Stimulated activated CD8-positive, alpha-beta memory T cell treated with anti-CD3 and anti-CD28 coated beads, Interleukin-12 subunit alpha, Interleukin-12 subunit beta, amount 100 ng/mL, for 1 hour (primary cell): ENCODE data around the gene PLCXD1.
"Not testable (repeated sequence)": the region's sequence is repeated elsewhere in the genome, so short reads cannot be mapped to it uniquely, and the experiment has no call there.

ENCODE experiments used
- DNase-seq: peaks from one replicate; pipeline ENCODE4 v3.0.0-alpha.2; 2020; ENCODE audit warnings: low read depth

The PLCXD1 gene

DNA sequence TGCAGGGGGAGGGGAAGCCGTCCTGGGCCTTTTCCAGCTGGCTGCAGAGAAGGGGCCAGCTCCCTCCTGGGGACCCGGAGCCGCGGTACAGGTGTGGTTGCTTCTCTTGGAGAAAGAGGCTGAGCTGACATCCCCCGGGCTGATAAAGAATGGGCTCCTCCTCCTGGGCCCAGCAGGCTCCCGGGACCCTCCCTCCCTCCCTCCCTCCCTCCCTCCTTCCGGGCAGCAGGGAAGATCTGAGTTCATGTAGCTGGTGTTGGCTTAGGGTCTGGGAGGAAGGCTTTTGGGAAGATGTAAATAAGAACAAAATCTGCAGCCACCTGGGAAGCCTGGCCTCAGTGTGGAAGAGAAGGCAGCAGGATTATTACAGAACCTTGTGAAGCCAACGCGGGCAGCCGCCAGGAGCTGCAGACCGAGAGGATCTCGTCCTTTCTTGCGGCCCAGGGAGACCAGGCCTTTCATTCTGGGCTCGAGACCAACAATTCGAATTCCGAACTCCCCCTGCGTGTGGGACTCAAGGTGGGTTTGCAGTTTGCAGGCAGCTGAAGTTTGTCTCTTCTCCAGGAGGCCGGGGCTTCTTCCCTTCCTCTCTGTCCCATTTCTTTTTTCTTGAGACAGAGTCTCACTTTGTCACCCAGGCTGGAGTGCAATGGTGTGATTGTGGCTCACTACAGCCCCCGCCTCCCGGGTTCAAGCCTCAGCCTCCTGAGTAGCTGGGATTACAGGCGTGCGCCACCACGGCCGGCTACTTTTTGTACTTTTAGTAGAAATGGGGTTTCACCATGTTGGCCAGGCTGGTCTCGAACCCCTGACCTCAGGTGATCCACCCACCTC lies at the start of gene PLCXD1:
Gene PLCXD1 (plus strand): TSS at position 216 of the 834 bp plus-strand sequence. CDS start 2,807 bp downstream, outside the sequence.
- no peak for DNase-seq

GRCh38 chrX:231637-232277 lies 49.4 kb upstream of the PLCXD1 start:
- DNase-seq, result not testable (repeated sequence)

DNA sequence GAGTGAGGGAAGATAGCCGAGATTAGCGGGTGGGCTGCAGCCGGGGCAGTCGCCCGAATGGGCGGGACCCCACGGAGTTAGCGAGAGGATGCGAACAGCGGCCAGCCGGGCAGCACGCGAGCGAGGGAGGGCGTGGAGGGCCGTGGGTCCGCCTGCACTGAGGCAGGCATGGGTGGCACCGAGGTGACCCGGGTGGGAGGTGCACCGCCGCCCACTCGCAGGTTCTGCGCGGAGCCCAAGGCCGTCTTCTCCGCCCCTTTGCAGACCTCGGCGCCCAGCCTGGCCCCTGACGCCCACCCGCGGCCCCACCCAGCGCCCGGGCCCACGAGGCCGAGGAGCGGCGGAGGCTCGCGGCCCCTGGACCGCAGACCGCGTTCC lies 48.9 kb upstream of the PLCXD1 start:
- DNase-seq, result not testable (repeated sequence)

- DNase-seq, result not testable (repeated sequence)
These were observed 45.0 kb upstream of the PLCXD1 start for GRCh38 chrX:236201-236600.

DNA sequence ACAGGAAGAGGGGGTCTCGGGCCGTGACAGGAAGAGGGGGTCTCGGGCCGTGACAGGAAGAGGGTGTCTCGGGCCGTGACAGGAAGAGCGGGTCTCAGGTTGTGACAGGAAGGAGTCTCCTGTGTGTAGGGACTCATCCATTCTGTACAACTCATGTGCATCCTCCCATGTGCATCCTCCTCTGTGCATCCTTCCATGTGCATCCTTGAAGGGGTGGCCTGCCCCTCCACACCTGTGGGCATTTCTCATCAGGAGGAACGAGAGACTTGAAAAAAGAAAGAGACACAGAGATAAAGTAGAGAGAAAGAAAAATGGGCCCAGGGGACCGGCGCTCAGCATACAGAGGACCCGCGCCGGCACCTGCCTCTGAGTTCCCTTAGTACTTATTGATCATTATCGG lies 30.2 kb upstream of the PLCXD1 start:
- no peak for DNase-seq

DNA sequence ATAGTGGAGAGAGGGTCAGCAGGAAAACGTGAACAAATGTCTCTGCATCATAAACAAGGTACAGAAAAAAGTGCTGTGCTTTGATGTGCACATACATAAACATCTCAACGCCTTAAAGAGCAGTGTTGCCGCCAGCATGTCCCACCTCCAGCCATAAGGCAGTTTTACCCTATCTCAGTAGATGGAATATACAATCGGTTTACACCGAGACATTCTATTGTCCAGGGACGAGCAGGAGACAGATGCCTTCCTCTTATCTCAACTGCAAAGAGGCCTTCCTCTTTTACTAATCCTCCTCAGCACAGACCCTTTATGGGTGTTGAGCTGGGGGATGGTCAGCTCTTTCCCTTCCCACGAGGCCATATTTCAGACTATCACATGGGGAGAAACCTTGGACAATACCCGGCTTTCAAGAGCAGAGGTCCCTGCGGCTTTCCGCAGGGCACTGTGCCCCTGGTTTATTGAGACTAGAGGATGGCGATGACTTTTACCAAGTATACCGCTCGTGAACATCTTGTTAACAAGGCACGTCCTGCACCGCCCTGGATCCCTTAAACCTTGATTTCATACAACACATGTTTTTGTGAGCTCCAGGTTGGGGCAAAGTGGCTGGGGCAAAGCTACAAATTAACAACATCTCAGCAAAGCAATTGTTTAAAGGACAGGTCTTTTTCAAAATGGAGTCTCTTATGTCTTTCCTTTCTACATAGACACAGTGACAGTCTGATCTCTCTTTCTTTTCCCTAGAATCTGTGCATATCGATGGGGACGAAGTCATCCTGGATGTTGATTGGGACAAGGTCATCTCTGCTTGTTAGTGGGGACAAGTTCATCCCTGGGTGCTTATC lies 29.6 kb upstream of the PLCXD1 start:
- not testable (repeated sequence) for DNase-seq

- no peak for DNase-seq
These were observed 28.8 kb upstream of the PLCXD1 start for GRCh38 chrX:252244-252956.

DNA sequence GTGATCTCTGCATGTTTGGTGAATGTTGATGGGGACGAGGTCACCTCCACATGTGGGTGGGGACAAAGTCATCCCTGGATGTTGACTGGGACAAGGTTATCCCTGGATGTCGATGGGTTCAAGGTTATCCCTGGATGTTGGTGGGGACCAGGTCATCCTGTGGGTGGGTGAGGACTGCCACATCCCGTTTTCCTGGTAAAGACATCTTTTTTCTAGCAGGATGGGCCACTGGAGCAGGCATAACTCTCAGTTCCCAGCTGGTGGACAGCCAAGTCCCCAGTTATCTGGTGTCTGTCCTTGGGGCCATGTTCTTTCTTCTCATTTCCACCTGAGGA lies 28.3 kb upstream of the PLCXD1 start:
- DNase-seq, result no peak

- DNase-seq, result no peak
These were observed 27.5 kb upstream of the PLCXD1 start for GRCh38 chrX:253451-254297.

GRCh38 chrX:254630-255215 lies 26.5 kb upstream of the PLCXD1 start:
- DNase-seq, result no peak

- no peak for DNase-seq
These were observed 25.3 kb upstream of the PLCXD1 start for GRCh38 chrX:255923-256331.

DNA sequence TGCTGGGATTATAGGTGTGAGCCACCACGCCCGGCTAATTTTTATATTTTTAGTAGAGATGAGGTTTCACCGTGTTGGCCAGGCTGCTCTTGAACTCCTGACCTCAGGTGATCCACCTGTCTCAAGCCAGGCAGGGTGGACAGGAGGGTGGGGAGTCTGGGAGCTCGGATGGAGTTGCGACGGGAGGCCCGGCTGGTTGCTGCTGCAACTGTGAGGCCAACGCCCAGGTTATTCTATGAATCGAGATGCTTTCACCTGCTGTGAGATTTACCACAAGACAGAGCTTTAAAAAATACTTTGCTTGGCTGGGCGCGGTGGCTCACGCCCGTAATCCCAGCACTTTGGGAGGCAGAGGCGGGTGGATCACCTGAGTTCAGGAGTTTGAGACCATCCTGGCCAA lies 24.1 kb upstream of the PLCXD1 start:
- DNase-seq, result not testable (repeated sequence)

- no peak for DNase-seq
These were observed 23.4 kb upstream of the PLCXD1 start for GRCh38 chrX:257681-258289.

DNA sequence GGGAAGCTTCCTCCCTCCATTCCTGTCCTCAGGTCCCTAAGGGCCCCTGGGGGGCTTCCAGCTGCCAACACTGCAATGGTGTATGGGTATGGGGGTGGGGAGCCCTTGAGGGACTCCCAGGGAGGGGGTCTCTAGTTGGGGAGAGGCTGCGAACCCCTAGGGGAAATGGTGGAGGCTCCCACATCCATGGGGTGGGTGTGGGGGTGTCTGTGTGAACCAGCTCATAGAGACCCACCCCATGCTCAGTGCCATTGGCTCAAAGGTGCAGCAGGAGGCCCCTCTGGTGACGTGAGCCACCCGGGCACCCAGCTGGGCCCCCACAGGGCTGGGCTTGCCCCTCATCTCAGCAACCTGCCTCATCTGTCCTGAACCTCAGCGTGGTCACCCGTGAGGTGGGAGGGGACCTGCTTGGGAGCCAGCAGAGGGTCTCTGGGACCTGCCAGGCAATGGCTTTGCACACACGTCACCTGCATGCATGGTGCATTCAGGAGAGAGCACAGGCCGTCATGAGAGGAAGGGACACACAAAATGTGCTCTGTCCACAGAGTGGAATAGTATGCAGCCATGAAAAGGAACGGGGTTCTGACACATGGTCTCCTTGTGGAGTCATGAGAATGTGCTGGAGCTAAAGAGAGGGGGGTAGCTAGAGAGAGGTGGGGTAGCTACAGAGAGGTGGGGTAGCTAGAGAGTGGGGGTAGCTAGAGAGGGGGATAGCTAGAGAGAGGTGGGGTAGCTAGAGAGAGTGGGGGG lies 22.7 kb upstream of the PLCXD1 start:
- no peak for DNase-seq

DNA sequence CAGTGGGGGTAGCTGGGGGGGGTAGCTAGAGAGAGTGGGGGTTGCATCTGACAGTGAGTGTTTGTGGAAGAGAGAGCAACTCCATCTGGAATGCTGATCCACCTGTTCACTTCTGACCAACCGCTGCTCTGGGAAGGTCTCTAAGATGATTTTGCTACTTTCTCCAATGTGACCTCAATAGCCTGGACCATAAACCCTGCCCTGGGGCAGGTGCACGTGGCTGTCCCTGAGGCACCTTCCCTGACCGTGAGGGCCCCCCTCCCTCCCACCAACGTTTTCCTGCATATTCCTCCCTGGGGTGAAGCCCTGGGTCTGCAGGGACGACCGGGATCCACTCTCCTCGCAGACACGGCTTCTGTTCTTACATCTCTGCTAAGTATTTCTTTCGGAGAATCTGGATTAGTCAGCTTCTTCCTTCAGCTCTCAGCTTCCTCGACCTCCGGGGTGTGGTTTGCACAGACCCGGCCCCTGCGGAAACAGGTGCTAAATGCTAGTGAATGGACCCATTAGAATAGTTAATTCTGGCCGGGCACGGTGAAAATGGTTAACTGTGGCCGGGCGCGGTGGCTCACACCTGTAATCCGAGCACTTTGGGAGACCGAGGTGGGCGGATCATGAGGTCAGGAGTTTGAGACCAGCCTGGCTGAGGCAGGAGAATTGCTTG lies 21.4 kb upstream of the PLCXD1 start:
- DNase-seq, result no peak

GRCh38 chrX:261167-261918 lies 19.8 kb upstream of the PLCXD1 start:
- no peak for DNase-seq

- DNase-seq, result no peak
These were observed 19.2 kb upstream of the PLCXD1 start for GRCh38 chrX:261919-262352.

DNA sequence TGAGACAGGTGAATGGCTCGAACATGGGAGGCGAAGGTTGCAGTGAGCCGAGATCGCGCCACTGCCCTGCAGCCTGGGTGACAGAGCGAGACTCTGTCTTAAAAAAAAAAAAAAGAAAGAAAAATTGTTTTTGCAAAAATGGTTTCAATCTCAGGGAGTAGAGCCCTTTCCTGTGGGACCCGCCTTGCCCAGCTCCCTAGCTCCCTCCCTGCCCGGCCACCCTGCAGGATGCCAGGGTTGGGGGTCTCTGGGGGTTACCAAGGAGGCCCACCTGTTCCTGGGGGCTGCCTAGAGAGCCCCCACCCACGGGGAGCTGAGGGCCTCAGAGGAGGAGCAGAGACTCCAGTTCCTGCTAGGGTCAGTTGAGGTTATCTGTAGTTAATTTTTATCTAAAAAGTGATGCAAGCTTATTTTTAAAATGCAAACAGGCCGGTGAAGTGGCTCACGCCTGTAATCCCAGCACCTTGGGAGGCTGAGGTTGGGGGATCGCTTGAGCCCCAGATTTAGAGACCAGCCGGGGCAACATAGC lies 18.7 kb upstream of the PLCXD1 start:
- no peak for DNase-seq
